Measurements from ENCODE around the gene RCSD1.

RCSD1 gene

GRCh38 chr1:167723707-167724323 is 93.8 kb downstream of the RCSD1 start:
- Histone ChIP-seq H3K27ac (ENCODE audit: low read depth, low read length, poor library complexity, severe bottlenecking) (peak overlapping the region; percentile 21), H3K36me3 (ENCODE audit: insufficient read depth, low read length) (0 out of 2 replicates have a peak, but pooled peaks cover 5% of the 10 kb centered on the region), H3K27me3 (ENCODE audit: insufficient read depth, low read length) (no peaks in the 10 kb centered on the region), H2AFZ (ENCODE audit: low read length) (no peak overlapping the region), H3K9me2 (ENCODE audit: low read depth, low read length) (no peaks in the 10 kb centered on the region), H3K4me3 (ENCODE audit: low read depth, low read length, poor library complexity, severe bottlenecking) (peak overlapping the region; percentile 78), H3F3A (ENCODE audit: insufficient read depth, low read length) (no peaks in the 10 kb centered on the region), H3K4me1 (ENCODE audit: insufficient read depth, low read length, severe bottlenecking) (peaks cover 61% of the 10 kb centered on the region), H4K20me1 (ENCODE audit: insufficient read depth, low read length) (no peaks in the 10 kb centered on the region), H3K79me2 (ENCODE audit: insufficient read depth, low read length) (peaks cover 49% of the 10 kb centered on the region), H3K9ac (ENCODE audit: low read length) (peak overlapping the region; percentile 70; the same call in 1 of the 2 replicates), H3K9me3 (ENCODE audit: low read length) (no peaks in the 10 kb centered on the region), H3K4me2 (ENCODE audit: low read length) (peak overlapping the region; percentile 95)
- TF ChIP-seq CTCF (IDR thresholded peaks at IDR 0.05; ENCODE audit: low read length) (no peak), EZH2 (IDR thresholded peaks at IDR 0.05; ENCODE audit: borderline replicate concordance, low read length) (no peak)

GRCh38 chr1:167726008-167726407 is 96.0 kb downstream of the RCSD1 start:
- Histone ChIP-seq H3K9me3 (ENCODE audit: low read length) (no peaks in the 10 kb centered on the region), H3K27me3 (ENCODE audit: insufficient read depth, low read length) (no peaks in the 10 kb centered on the region), H3K9ac (ENCODE audit: low read length) (no peak overlapping the region), H3K4me1 (ENCODE audit: insufficient read depth, low read length, severe bottlenecking) (peaks cover 39% of the 10 kb centered on the region), H4K20me1 (ENCODE audit: insufficient read depth, low read length) (no peaks in the 10 kb centered on the region), H3K27ac (ENCODE audit: low read depth, low read length, poor library complexity, severe bottlenecking) (peak overlapping the region; percentile 1), H2AFZ (ENCODE audit: low read length) (no peak overlapping the region), H3K79me2 (ENCODE audit: insufficient read depth, low read length) (peaks cover 61% of the 10 kb centered on the region), H3K9me2 (ENCODE audit: low read depth, low read length) (no peaks in the 10 kb centered on the region), H3F3A (ENCODE audit: insufficient read depth, low read length) (no peaks in the 10 kb centered on the region), H3K4me2 (ENCODE audit: low read length) (no peak overlapping the region), H3K4me3 (ENCODE audit: low read depth, low read length, poor library complexity, severe bottlenecking) (no peak overlapping the region), H3K36me3 (ENCODE audit: insufficient read depth, low read length) (0 out of 2 replicates have a peak, but pooled peaks cover 5% of the 10 kb centered on the region)
- TF ChIP-seq CTCF (IDR thresholded peaks at IDR 0.05; ENCODE audit: low read length) (no peak), EZH2 (IDR thresholded peaks at IDR 0.05; ENCODE audit: borderline replicate concordance, low read length) (no peak)

GRCh38 chr1:167728818-167729410 is 98.9 kb downstream of the RCSD1 start:
- H3K36me3 ChIP-seq (ENCODE audit: insufficient read depth, low read length): peaks cover 10% of the 10 kb centered on the region; the same call in 1 of the 2 replicates
- no peaks in the 10 kb centered on the region for H3K27me3 ChIP-seq (ENCODE audit: insufficient read depth, low read length)
- no peak overlapping the region for H3K9ac ChIP-seq (ENCODE audit: low read length)
- no peak overlapping the region for H2AFZ ChIP-seq (ENCODE audit: low read length)
- H3K4me1 ChIP-seq (ENCODE audit: insufficient read depth, low read length, severe bottlenecking): peaks cover 20% of the 10 kb centered on the region
- H3K9me2 ChIP-seq (ENCODE audit: low read depth, low read length): no peaks in the 10 kb centered on the region
- H3K9me3 ChIP-seq (ENCODE audit: low read length): no peaks in the 10 kb centered on the region
- H3K4me2 ChIP-seq (ENCODE audit: low read length): no peak overlapping the region
- TF ChIP-seq CTCF (IDR thresholded peaks at IDR 0.05; ENCODE audit: low read length) (no peak), EZH2 (IDR thresholded peaks at IDR 0.05; ENCODE audit: borderline replicate concordance, low read length) (no peak)
- H3K79me2 ChIP-seq (ENCODE audit: insufficient read depth, low read length): peaks cover 50% of the 10 kb centered on the region
- H4K20me1 ChIP-seq (ENCODE audit: insufficient read depth, low read length): no peaks in the 10 kb centered on the region
- H3K4me3 ChIP-seq (ENCODE audit: low read depth, low read length, poor library complexity, severe bottlenecking): no peak overlapping the region
- H3F3A ChIP-seq (ENCODE audit: insufficient read depth, low read length): no peaks in the 10 kb centered on the region
- no peak overlapping the region for H3K27ac ChIP-seq (ENCODE audit: low read depth, low read length, poor library complexity, severe bottlenecking)

All from OCI-LY1 (cell line).